GM12878 (cell line): ENCODE results near the gene HPGD. TPM values are rescaled to one million over a fixed set of nuclear protein-coding genes. Genes with fewer than 3 reads are reported as not detected.

ENCODE experiments used
- ATAC-seq: fragments of 200-7000 bp; cut with Tn5 transposase; 3 replicates; pipeline ENCODE4 v1.9.1; 2020; ENCODE audit warnings: mild to moderate bottlenecking, moderate library complexity
- BruUV-seq: library from RNA; stranded (reverse); fragments of 400-500 nt; replicated peaks from 2 replicates; lab custom pipeline; 2021; lab: Mats Ljungman, UMichigan
- CTCF ChIA-PET: fragments of 300-600 bp; sonication (Branson Sonifier 250); formaldehyde crosslinking; extraction: SDS; loops from one replicate; lab custom pipeline; 2021; ENCODE audit warnings: inconsistent platforms; lab: Yijun Ruan, JAX
- POLR2A ChIA-PET: fragments of 350-600 bp; formaldehyde crosslinking; extraction: SDS; loops from one replicate; lab custom pipeline; 2021; ENCODE audit warnings: inconsistent platforms; lab: Charles Lee
- RAD21 ChIA-PET: fragments of 300-600 bp; sonication (Branson Sonifier 250); formaldehyde crosslinking; loops from one replicate; lab custom pipeline; 2023; ENCODE audit warnings: antibody characterized with exemption; ENCODE audit not compliant: unreplicated experiment; lab: Charles Lee
- SMC1A ChIA-PET: fragments of 300-600 bp; sonication (Branson Sonifier 250); formaldehyde crosslinking; loops from one replicate; lab custom pipeline; 2023; ENCODE audit not compliant: unreplicated experiment, uncharacterized antibody; lab: Charles Lee
- DNase-seq: peaks from one replicate; pipeline ENCODE4 v3.0.0-alpha.2; 2011; ENCODE audit warnings: low read depth, low spot score
- FAIRE-seq: peaks from 3 replicates; lab custom pipeline; 2011; peaks lifted over from hg19 to GRCh38; lab: Jason Lieb, UNC
- H2AFZ ChIP-seq: 2 replicates; pipeline ENCODE4 v1.6.0; 2011; ENCODE audit warnings: low read depth, low read length, control low read depth; ENCODE audit not compliant: control insufficient read depth
- H3K27ac ChIP-seq: 2 replicates; pipeline ENCODE4 v1.5.1; 2011; ENCODE audit warnings: control low read depth; ENCODE audit not compliant: control insufficient read depth, insufficient read depth
- H3K27me3 ChIP-seq, 2 experiments: replicated peaks in 1 of 2; 2 replicates each; pipeline versions ENCODE4 v1.6.0 to v1.6.1; 2011; ENCODE audit warnings: low read length in 1 of 2; ENCODE audit not compliant: control insufficient read depth in 2 of 2, insufficient read depth in 2 of 2
- H3K36me3 ChIP-seq, 2 experiments: 2 replicates each; pipeline ENCODE4 v1.5.1; 2011; ENCODE audit warnings: low read length in 1 of 2; ENCODE audit not compliant: control insufficient read depth in 2 of 2, insufficient read depth in 2 of 2
- H3K4me1 ChIP-seq: 2 replicates; pipeline ENCODE4 v1.6.1; 2011; ENCODE audit warnings: mild to moderate bottlenecking, low read length, moderate library complexity, mixed read lengths; ENCODE audit not compliant: control insufficient read depth, insufficient read depth
- H3K4me2 ChIP-seq: 2 replicates; pipeline ENCODE4 v1.6.0; 2011; ENCODE audit warnings: control low read depth; ENCODE audit not compliant: control insufficient read depth, insufficient read depth
- H3K4me3 ChIP-seq: fragments of 200-600 bp; sonication (generic); 2 replicates; pipeline ENCODE4 v1.5.1; 2016
- H3K79me2 ChIP-seq: 2 replicates; pipeline ENCODE4 v1.6.0; 2011; ENCODE audit warnings: low read length; ENCODE audit not compliant: control insufficient read depth, insufficient read depth
- H3K9ac ChIP-seq: 2 replicates; pipeline ENCODE4 v1.8.0; 2011; ENCODE audit warnings: low read length, control low read depth, mixed read lengths; ENCODE audit not compliant: control insufficient read depth, insufficient read depth
- H3K9me3 ChIP-seq: replicated peaks from 3 replicates; pipeline ENCODE4 v1.5.1; 2011; ENCODE audit warnings: mild to moderate bottlenecking, low read length; ENCODE audit not compliant: control insufficient read depth, insufficient read depth
- H4K20me1 ChIP-seq: 2 replicates; pipeline ENCODE4 v1.6.0; 2011; ENCODE audit not compliant: control insufficient read depth, insufficient read depth
- CREB1 ChIP-seq: IDR thresholded peaks from 2 replicates; pipeline ENCODE4 v1.6.1; 2012; ENCODE audit warnings: low read depth, mild to moderate bottlenecking, inconsistent platforms
- CREM ChIP-seq: IDR thresholded peaks from 2 replicates; pipeline ENCODE4 v1.6.1; 2014; ENCODE audit warnings: antibody characterized with exemption, low read depth
- NFYB ChIP-seq: IDR thresholded peaks from 2 replicates; pipeline ENCODE4 v1.6.1; 2011; ENCODE audit warnings: low read depth, mild to moderate bottlenecking, low read length, improper control_type of control experiment, moderate library complexity; ENCODE audit not compliant: insufficient read depth
- NKRF ChIP-seq: fragments of 450-650 bp; conservative IDR thresholded peaks from 2 replicates; pipeline ENCODE4 v1.6.1; 2017; ENCODE audit warnings: mild to moderate bottlenecking, moderate library complexity
- RAD21 ChIP-seq: IDR thresholded peaks from 2 replicates; pipeline ENCODE4 v1.6.1; 2011; ENCODE audit warnings: mild to moderate bottlenecking, low read depth, low read length, moderate library complexity; ENCODE audit not compliant: insufficient read depth
- RAD51 ChIP-seq: fragments of 450-650 bp; IDR thresholded peaks from 2 replicates; pipeline ENCODE4 v1.6.1; 2016; ENCODE audit warnings: moderate library complexity, mild to moderate bottlenecking, inconsistent platforms
- SP1 ChIP-seq: IDR thresholded peaks from one replicate; pipeline ENCODE4 v1.6.1; 2011; ENCODE audit warnings: low read depth, low read length
- WGBS: methylation state at CpG from one replicate; pipeline ENCODE4 v1.1.6; 2016; ENCODE audit warnings: low lambda C conversion rate; ENCODE audit not compliant: insufficient replicate concordance, insufficient coverage; ENCODE audit errors: missing lambda C conversion rate; 5-methylcytosine and 5-hydroxymethylcytosine counted together
- in situ Hi-C: fragments of 300-500 bp; cut with MboI; formaldehyde crosslinking; loops from 9 replicates; pipeline ENCODE4 v1.14.3; 2018; ENCODE audit warnings: mixed read lengths
- intact Hi-C: fragments of 100-400 bp; cut with micrococcal nuclease; formaldehyde crosslinking; loops from one replicate; pipeline ENCODE4 v1.14.2; 2022; ENCODE audit not compliant: unreplicated experiment
- polyA plus RNA-seq, 11 experiments: library from polyadenylated mRNA; depleted of rRNA in 4 of 11; unstranded in 6 of 11; stranded (reverse) in 5 of 11; fragments of >200 nt; fragmentation: Nextera tagmentation in 4 of 11; fragmentation: Illumina TruSeq in 1 of 11; extraction: Ambion mirVana in 4 of 11; extraction: Trizol in 1 of 11; gene quantifications; 1 replicate in 1 of 11; 2 replicates in 10 of 11; pipeline versions ENCODE4 v1.2.1 to v1.2.3, GENCODE V29; 2011 to 2016; ENCODE audit warnings: inconsistent platforms in 2 of 11, missing spikeins in 2 of 11, low read depth in 1 of 11
- total RNA-seq, 4 experiments: library from RNA; depleted of rRNA in 3 of 4; stranded (reverse); fragments of >200 nt in 3 of 4; fragmentation: Illumina TruSeq in 1 of 4; extraction: Trizol in 1 of 4; gene quantifications; 2 replicates each; pipeline versions ENCODE4 v1.2.1 to v1.2.3, GENCODE V29; 2013 to 2021

HPGD gene
- total and polyA plus RNA-seq, 10 of the 15 experiments (the other 5 are each of a cell fraction or from before 2014, with no cell fraction given): 0.07 to 0.41 (median 0.24) TPM; not detected in 7

- ChIA-PET CTCF (no interaction called here), POLR2A (no interaction called here), RAD21 (no interaction called here), SMC1A (no interaction called here)
- no peaks in the 10 kb centered on the region for H3K36me3 ChIP-seq
- in situ Hi-C loops: no loop called here
- WGBS: 69% methylated on average over 2 of the region's 2 CpGs
- no peak overlapping the region for H3K9ac ChIP-seq
- no peak overlapping the region for H3K4me3 ChIP-seq
- H3K27me3 ChIP-seq: no peaks in the 10 kb centered on the region
- no peaks in the 10 kb centered on the region for H3K9me3 ChIP-seq
- BruUV-seq: no TSS peak
- H2AFZ ChIP-seq: no peak overlapping the region
- FAIRE-seq (no peak), DNase-seq (no peak), ATAC-seq (no peak)
- H3K4me2 ChIP-seq: no peak overlapping the region
- H3K4me1 ChIP-seq: no peaks in the 10 kb centered on the region
- H4K20me1 ChIP-seq: no peaks in the 10 kb centered on the region
- H3K79me2 ChIP-seq: no peaks in the 10 kb centered on the region
- TF ChIP-seq CREB1: no peak
- no peak for TF ChIP-seq NKRF
- no peak for TF ChIP-seq RAD21
- no peak for TF ChIP-seq NFYB
- TF ChIP-seq CREM: no peak
- no peak for TF ChIP-seq SP1
- TF ChIP-seq RAD51: no peak
- H3K27ac ChIP-seq: no peak overlapping the region
- intact Hi-C loops: no loop called here
These were observed 43.1 kb downstream of the HPGD start for GRCh38 chr4:174479140-174479539.
